Transverse colon (tissue), 3 donors: Measurements from ENCODE around the gene KAT2B.

Experiments used
- CTCF ChIP-seq, 5 experiments: fragments of 200-600 bp in 3 of 5; fragments of 450-650 bp in 2 of 5; sonication (generic) in 3 of 5; IDR thresholded peaks; 1 replicate in 2 of 5; 2 replicates in 3 of 5; pipeline ENCODE4 v1.5.1; 2016 to 2017; ENCODE audit warnings: antibody characterized with exemption in 5 of 5, inconsistent platforms in 3 of 5, mild to moderate bottlenecking in 2 of 5, moderate library complexity in 1 of 5
- POLR2A ChIP-seq: fragments of 450-650 bp; IDR thresholded peaks from one replicate; pipeline ENCODE4 v1.6.1; 2016; ENCODE audit warnings: antibody characterized with exemption, mild to moderate bottlenecking, moderate library complexity

GRCh38 chr3:20056725-20057611 is 16.7 kb downstream of the KAT2B start:
- TF ChIP-seq CTCF (IDR thresholded peaks at IDR 0.05) (no peak), POLR2A (no peak)
